ENCODE results near the gene DUXA. TPM values are rescaled to one million over a fixed set of nuclear protein-coding genes. Genes with fewer than 3 reads are reported as not detected.

DUXA gene
- total and polyA plus RNA-seq, 9 of the 15 experiments (the other 6 are each of a cell fraction or from before 2014, with no cell fraction given) = not detected

DNA sequence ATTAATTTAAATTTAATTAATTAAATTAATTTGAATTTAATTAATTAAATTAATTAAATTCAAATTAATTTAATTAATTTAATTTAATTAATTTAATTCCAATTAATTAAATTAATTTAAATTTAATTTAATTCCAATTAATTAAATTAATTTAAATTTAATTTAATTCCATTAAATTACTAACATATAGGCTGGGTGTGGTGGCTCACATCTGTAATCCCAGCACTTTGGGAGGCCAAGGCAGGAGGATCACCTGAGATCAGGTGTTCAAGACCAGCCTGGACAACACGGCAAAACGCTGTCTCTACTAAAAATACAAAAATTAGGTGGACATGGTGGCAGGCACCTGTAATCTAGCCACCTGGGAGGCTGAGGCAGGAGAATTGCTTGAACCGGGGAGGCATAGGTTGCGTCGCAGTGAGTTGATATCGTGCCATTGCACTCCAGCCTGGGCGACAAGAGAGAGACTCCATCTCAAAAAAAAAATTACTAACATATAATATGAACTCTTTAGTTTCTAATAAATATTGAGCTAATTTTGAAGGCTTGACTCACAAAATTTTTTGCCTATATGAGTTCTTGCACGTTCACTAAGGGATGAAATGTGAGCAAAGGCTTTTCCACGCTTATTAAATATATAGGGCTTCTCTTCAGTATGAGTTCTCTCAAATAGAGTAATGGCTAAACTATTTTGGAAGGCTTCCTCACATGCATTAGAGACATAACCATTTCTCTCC lies 56.5 kb downstream of the DUXA start:
- no peak for ATAC-seq
- Histone ChIP-seq H3K4me1 (replicated peaks in 1 of 2; ENCODE audit: control insufficient read depth in 2 of 2, insufficient read depth in 2 of 2, low read length in 2 of 2) (no peaks in the 10 kb centered on the region), H3K9ac (ENCODE audit: insufficient read depth in 1 of 2, low read depth in 2 of 2, low read length in 2 of 2) (no peak overlapping the region), H3K4me3 (no peak overlapping the region), H3K27ac (ENCODE audit: extremely low read depth, low read depth, low read length) (no peak overlapping the region), H3K9me3 (replicated peaks; ENCODE audit: control insufficient read depth, insufficient read depth, low read depth, low read length) (no peaks in the 10 kb centered on the region; the same call in 1 of the 2 replicates), H4K20me1 (replicated peaks; ENCODE audit: control insufficient read depth, insufficient read depth, low read length) (no peaks in the 10 kb centered on the region), H3K9me1 (ENCODE audit: control insufficient read depth, insufficient read depth, low read length) (no peaks in the 10 kb centered on the region), H3K36me3 (ENCODE audit: control insufficient read depth, insufficient read depth, low read length) (no peaks in the 10 kb centered on the region), H2AFZ (ENCODE audit: low read depth, low read length) (no peak overlapping the region), H3K79me2 (ENCODE audit: control insufficient read depth, insufficient read depth, low read length) (no peaks in the 10 kb centered on the region), H3K4me2 (ENCODE audit: insufficient read depth, low read length) (no peak overlapping the region), H3K27me3 (ENCODE audit: control insufficient read depth in 2 of 2, insufficient read depth in 2 of 2, low read length in 2 of 2) (no peaks in the 10 kb centered on the region)
- intact Hi-C loops (cut with micrococcal nuclease) (no loop called here), in situ Hi-C loops (cut with MboI) (no loop called here)
- FAIRE-seq = no peak
- CTCF ChIA-PET (ENCODE audit: low intra/inter-chr PET ratio) = no interaction called here
- TF ChIP-seq, protein P1, sequence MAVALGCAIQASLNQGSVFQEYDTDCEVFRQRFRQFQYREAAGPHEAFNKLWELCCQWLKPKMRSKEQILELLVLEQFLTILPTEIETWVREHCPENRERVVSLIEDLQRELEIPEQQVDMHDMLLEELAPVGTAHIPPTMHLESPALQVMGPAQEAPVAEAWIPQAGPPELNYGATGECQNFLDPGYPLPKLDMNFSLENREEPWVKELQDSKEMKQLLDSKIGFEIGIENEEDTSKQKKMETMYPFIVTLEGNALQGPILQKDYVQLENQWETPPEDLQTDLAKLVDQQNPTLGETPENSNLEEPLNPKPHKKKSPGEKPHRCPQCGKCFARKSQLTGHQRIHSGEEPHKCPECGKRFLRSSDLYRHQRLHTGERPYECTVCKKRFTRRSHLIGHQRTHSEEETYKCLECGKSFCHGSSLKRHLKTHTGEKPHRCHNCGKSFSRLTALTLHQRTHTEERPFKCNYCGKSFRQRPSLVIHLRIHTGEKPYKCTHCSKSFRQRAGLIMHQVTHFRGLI (CRISPR knock-in tag; IDR thresholded peaks at IDR 0.05) = no peak
- peak; percentile 95 for TF ChIP-seq ZNF274 (IDR thresholded peaks at IDR 0.05; ENCODE audit: borderline replicate concordance, low read depth, low read length)
- 16% methylated on average over 8 of the region's 9 CpGs for WGBS (ENCODE audit: insufficient coverage, low coverage, missing lambda C conversion rate)
- BruUV-seq (replicated peaks) = no TSS peak
- no peak for DNase-seq (ENCODE audit: extremely low read depth in 1 of 4, low spot score in 3 of 4)
- POLR2A ChIA-PET = no interaction called here

DNA sequence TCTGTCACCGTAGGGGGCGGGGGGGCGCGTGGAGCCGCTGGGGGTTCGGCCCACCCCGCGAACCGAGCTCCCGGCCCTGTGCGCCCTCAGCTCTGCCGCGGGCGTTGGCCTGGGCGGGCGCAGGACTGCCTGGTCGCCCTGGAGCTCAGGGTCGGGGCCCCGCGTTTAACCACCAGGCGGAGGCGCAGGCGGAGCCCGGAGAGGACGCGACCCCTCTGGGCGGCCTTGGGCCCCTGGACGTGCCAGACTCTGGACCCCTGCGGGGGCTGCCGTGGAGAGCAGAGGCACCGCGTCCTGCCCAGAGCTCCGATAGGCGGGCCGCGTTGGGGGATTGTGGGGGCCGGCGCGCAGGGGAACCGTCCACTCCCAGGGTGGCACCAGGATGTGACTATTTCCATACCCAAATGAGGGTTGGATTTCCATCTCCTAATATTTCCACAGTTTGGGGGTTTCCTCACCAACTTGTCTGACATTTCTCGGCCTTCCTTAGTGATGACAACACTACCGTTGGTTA lies 60.5 kb downstream of the DUXA start:
- TF ChIP-seq NELFE (IDR thresholded peaks at IDR 0.05; ENCODE audit: insufficient read depth, insufficient read length) (no peak), NFRKB (IDR thresholded peaks at IDR 0.05; ENCODE audit: low read depth) (no peak), ZNF282 (CRISPR knock-in tag; IDR thresholded peaks at IDR 0.05) (no peak), LCOR (CRISPR knock-in tag; IDR thresholded peaks at IDR 0.05) (no peak), ZNF583 (CRISPR knock-in tag; IDR thresholded peaks at IDR 0.05) (no peak)
- POLR2A ChIA-PET = no interaction called here
- in situ Hi-C loops (cut with MboI) = no loop called here

More for the DNA sequence above, 60.5 kb downstream of the DUXA start:
- H3K36me3 ChIP-seq (ENCODE audit: control insufficient read depth, insufficient read depth, low read length) = no peaks in the 10 kb centered on the region
- DNase-seq (ENCODE audit: extremely low read depth in 1 of 4, low spot score in 3 of 4) (no peak), ATAC-seq (no peak), FAIRE-seq (no peak)
- H3K9me3 ChIP-seq (replicated peaks; ENCODE audit: control insufficient read depth, insufficient read depth, low read depth, low read length) = no peaks in the 10 kb centered on the region
- H3K27ac ChIP-seq (ENCODE audit: extremely low read depth, low read depth, low read length) = no peak overlapping the region
- H3K4me3 ChIP-seq = no peak overlapping the region
- H3K4me2 ChIP-seq (ENCODE audit: insufficient read depth, low read length) = no peak overlapping the region
- CTCF ChIA-PET (ENCODE audit: low intra/inter-chr PET ratio) = no interaction called here
- no TSS peak for BruUV-seq (replicated peaks)
- H3K9me1 ChIP-seq (ENCODE audit: control insufficient read depth, insufficient read depth, low read length) = no peaks in the 10 kb centered on the region
- no peaks in the 10 kb centered on the region for H3K27me3 ChIP-seq (ENCODE audit: control insufficient read depth in 2 of 2, insufficient read depth in 2 of 2, low read length in 2 of 2)
- WGBS (ENCODE audit: insufficient coverage, low coverage, missing lambda C conversion rate) = 26% methylated on average over 17 of the region's 42 CpGs
- no peaks in the 10 kb centered on the region for H3K4me1 ChIP-seq (replicated peaks in 1 of 2; ENCODE audit: control insufficient read depth in 2 of 2, insufficient read depth in 2 of 2, low read length in 2 of 2)
- H3K79me2 ChIP-seq (ENCODE audit: control insufficient read depth, insufficient read depth, low read length) = no peaks in the 10 kb centered on the region
- no peak overlapping the region for H3K9ac ChIP-seq (ENCODE audit: insufficient read depth in 1 of 2, low read depth in 2 of 2, low read length in 2 of 2)
- H2AFZ ChIP-seq (ENCODE audit: low read depth, low read length) = no peak overlapping the region
- intact Hi-C loops (cut with micrococcal nuclease) = loop anchor here (10.0 kb wide), 1 partner anchor 1048 kb away; the partner anchor contains the start of gene ZNF329
- H4K20me1 ChIP-seq (replicated peaks; ENCODE audit: control insufficient read depth, insufficient read depth, low read length) = no peaks in the 10 kb centered on the region

All from K562 (cell line).